ENCODE measurements around the gene MAN1C1. TPM values are rescaled to one million over a fixed set of nuclear protein-coding genes. Genes with fewer than 3 reads are reported as not detected.

The MAN1C1 gene
- total RNA-seq, 1 experiment from 2014 or later: 1.2 TPM

- RAD21 ChIA-PET (ENCODE audit: low non-redundant PET in 1 of 2, low total read pairs in 2 of 2, uncharacterized antibody in 2 of 2, unreplicated experiment in 2 of 2): no interaction called here
- H3K9ac ChIP-seq (ENCODE audit: low read length): no peak overlapping the region
- peaks cover 6 to 26% of the 10 kb centered on the region in 2 experiments; a peak in 3 of 4 replicates for H3K4me1 ChIP-seq (ENCODE audit: control insufficient read depth in 1 of 2, insufficient read depth in 2 of 2, low read length in 2 of 2)
- no peaks in the 10 kb centered on the region for H3K36me3 ChIP-seq (ENCODE audit: control insufficient read depth in 1 of 2, insufficient read depth in 2 of 2, low read length in 2 of 2)
- intact Hi-C loops (cut with micrococcal nuclease): no loop called here
- H4K20me1 ChIP-seq (ENCODE audit: insufficient read depth): no peaks in the 10 kb centered on the region
- TF ChIP-seq RAD21 (IDR thresholded peaks at IDR 0.05; ENCODE audit: low read depth): no peak
- no peak for TF ChIP-seq EZH2 (IDR thresholded peaks at IDR 0.05)
- no peak for TF ChIP-seq SIN3A (IDR thresholded peaks at IDR 0.05; ENCODE audit: low read depth)
- TF ChIP-seq ZBTB33 (IDR thresholded peaks at IDR 0.05; ENCODE audit: extremely low read depth, insufficient replicate concordance, low read length): no peak
- TF ChIP-seq MAX (IDR thresholded peaks at IDR 0.05): no peak
- no peak for TF ChIP-seq JUND (IDR thresholded peaks at IDR 0.05)
- TF ChIP-seq EZH2phosphoT487 (IDR thresholded peaks at IDR 0.05; ENCODE audit: borderline replicate concordance): no peak
- no peak for TF ChIP-seq ATF3 (IDR thresholded peaks at IDR 0.05)
- TF ChIP-seq SP1 (IDR thresholded peaks at IDR 0.05; ENCODE audit: low read depth): no peak
- no peak for TF ChIP-seq ZFX (IDR thresholded peaks at IDR 0.05)
- peak overlapping the region; percentile 66 for H3K4me2 ChIP-seq (ENCODE audit: low read length)
- no peaks in the 10 kb centered on the region for H3K9me3 ChIP-seq (ENCODE audit: control insufficient read depth in 1 of 2, insufficient read depth in 1 of 2, low read depth in 1 of 2, low read length in 2 of 2)
- no peaks in the 10 kb centered on the region for H3K9me2 ChIP-seq (ENCODE audit: insufficient read depth)
- H3K4me3 ChIP-seq (replicated peaks in 1 of 2; ENCODE audit: low read depth in 1 of 2, low read length in 2 of 2): no peak overlapping the region
- H3K27me3 ChIP-seq (ENCODE audit: insufficient read depth, low read length): no peaks in the 10 kb centered on the region
- H2AFZ ChIP-seq (ENCODE audit: low read depth, low read length, poor library complexity, severe bottlenecking): no peak overlapping the region
- CTCF ChIA-PET: no interaction called here
- BruUV-seq (replicated peaks): no TSS peak
- DNase-seq (ENCODE audit: low read depth, low spot score) (no peak), ATAC-seq (no peak)
- H3K79me2 ChIP-seq (ENCODE audit: insufficient read depth, low read length): no peaks in the 10 kb centered on the region
- POLR2A ChIA-PET: interaction anchor here (0.7 kb wide), 1 partner anchor 13 kb away, joined by 3 read pairs; no protein-coding TSS in a partner anchor
- H3K27ac ChIP-seq (ENCODE audit: low read depth, low read length): no peak overlapping the region
Observed at GRCh38 chr1:25707280-25708016, 90.9 kb downstream of the MAN1C1 start.

Measured in HCT116 (cell line).